ENCODE data around the gene FHIT. TPM values are rescaled to one million over a fixed set of nuclear protein-coding genes. Genes with fewer than 3 reads are reported as not detected.
A peak's percentile ranks its signal among the peaks of the same experiment; 100 is the strongest.

FHIT gene
- total RNA-seq, 1 donor from 2014 or later: 11.7 TPM

- Mint-ChIP-seq H3K36me3 (peaks cover 6% of the 10 kb centered on the region), H3K27ac (no peak overlapping the region), H3K27me3 (no peaks in the 10 kb centered on the region), H3K4me1 (ENCODE audit: unreplicated experiment) (peaks cover 34% of the 10 kb centered on the region), H3K4me3 (peak overlapping the region; percentile 7), H3K9me3 (peaks cover 7% of the 10 kb centered on the region)
- TF ChIP-seq CTCF (conservative IDR thresholded peaks at IDR 0.05): no peak
- no peak for DNase-seq (ENCODE audit: extremely low spot score, unreplicated experiment)
Observed at GRCh38 chr3:60752809-60753208, 498.4 kb downstream of the FHIT start.

- peaks cover 3% of the 10 kb centered on the region for H3K27me3 Mint-ChIP-seq
- DNase-seq (ENCODE audit: extremely low spot score, unreplicated experiment): no peak
- peaks cover 12% of the 10 kb centered on the region for H3K36me3 Mint-ChIP-seq
- no peak overlapping the region for H3K27ac Mint-ChIP-seq
- H3K4me1 Mint-ChIP-seq (ENCODE audit: unreplicated experiment): peaks cover 37% of the 10 kb centered on the region
- H3K4me3 Mint-ChIP-seq: no peak overlapping the region
- TF ChIP-seq CTCF (conservative IDR thresholded peaks at IDR 0.05): no peak
- H3K9me3 Mint-ChIP-seq: peaks cover 17% of the 10 kb centered on the region
Observed at GRCh38 chr3:60746695-60747416, 504.4 kb downstream of the FHIT start.

- peaks cover 42% of the 10 kb centered on the region for H3K4me1 Mint-ChIP-seq (ENCODE audit: unreplicated experiment)
- peaks cover 12% of the 10 kb centered on the region for H3K36me3 Mint-ChIP-seq
- H3K9me3 Mint-ChIP-seq: peaks cover 17% of the 10 kb centered on the region
- H3K4me3 Mint-ChIP-seq: no peak overlapping the region
- no peak overlapping the region for H3K27ac Mint-ChIP-seq
- H3K27me3 Mint-ChIP-seq: peaks cover 3% of the 10 kb centered on the region
- DNase-seq (ENCODE audit: extremely low spot score, unreplicated experiment): no peak
- no peak for TF ChIP-seq CTCF (conservative IDR thresholded peaks at IDR 0.05)
Observed at GRCh38 chr3:60746043-60746638, 505.1 kb downstream of the FHIT start.

- peaks cover 3% of the 10 kb centered on the region for H3K27me3 Mint-ChIP-seq
- no peak for DNase-seq (ENCODE audit: extremely low spot score, unreplicated experiment)
- TF ChIP-seq CTCF (conservative IDR thresholded peaks at IDR 0.05): peak; percentile 62
Observed at GRCh38 chr3:60743631-60744164, 507.6 kb downstream of the FHIT start.

GRCh38 chr3:60742606-60743145, 508.6 kb downstream of the FHIT start:
- Mint-ChIP-seq H3K4me3 (peak overlapping the region; percentile 12), H3K36me3 (peaks cover 6% of the 10 kb centered on the region), H3K27me3 (peaks cover 3% of the 10 kb centered on the region), H3K9me3 (peaks cover 10% of the 10 kb centered on the region), H3K4me1 (ENCODE audit: unreplicated experiment) (peaks cover 42% of the 10 kb centered on the region), H3K27ac (no peak overlapping the region)
- DNase-seq (ENCODE audit: extremely low spot score, unreplicated experiment): no peak
- peak; percentile 69 for TF ChIP-seq CTCF (conservative IDR thresholded peaks at IDR 0.05)

More at GRCh38 chr3:60743631-60744164, 507.6 kb downstream of the FHIT start:
- Mint-ChIP-seq H3K36me3 (peaks cover 6% of the 10 kb centered on the region), H3K4me1 (ENCODE audit: unreplicated experiment) (peaks cover 42% of the 10 kb centered on the region), H3K9me3 (peaks cover 10% of the 10 kb centered on the region), H3K4me3 (no peak overlapping the region), H3K27ac (peak overlapping the region; percentile 0)
